Naive thymus-derived CD4-positive, alpha-beta T cell (primary cell): ENCODE measurements around the gene DUSP22. TPM values are rescaled to one million over a fixed set of nuclear protein-coding genes. Genes with fewer than 3 reads are reported as not detected.
A peak's percentile ranks its signal among the peaks of the same experiment; 100 is the strongest.

Experiments
- ATAC-seq: fragments of 150-1000 bp; cut with Tn5 transposase; 2 replicates; pipeline ENCODE4 v1.10.0; 2021; ENCODE audit warnings: mild to moderate bottlenecking, moderate library complexity
- CTCF ChIA-PET: fragments of 350-600 bp; sonication (Branson Sonifier 250); formaldehyde crosslinking; loops from one replicate; lab custom pipeline; 2021; ENCODE audit warnings: antibody characterized with exemption; lab: Charles Lee
- POLR2A ChIA-PET: fragments of 350-600 bp; sonication (Branson Sonifier 250); formaldehyde crosslinking; loops from one replicate; lab custom pipeline; 2021; ENCODE audit warnings: antibody characterized with exemption, inconsistent platforms; lab: Charles Lee
- DNase-seq, 9 donors: peaks; one replicate each; pipeline versions ENCODE4 v3.0.0 to v3.0.0-alpha.2; 2020 to 2022; ENCODE audit warnings: mixed read lengths in 1 of 9
- H3K27ac ChIP-seq: one replicate; pipeline ENCODE4 v1.7.0; 2013; ENCODE audit warnings: mild to moderate bottlenecking, low read depth, low read length, moderate library complexity
- H3K27me3 ChIP-seq, 2 donors: one replicate each; pipeline ENCODE4 v1.7.0; 2013; ENCODE audit warnings: low read length in 2 of 2, mild to moderate bottlenecking in 2 of 2, moderate library complexity in 2 of 2; ENCODE audit not compliant: control insufficient read depth in 2 of 2, insufficient read depth in 2 of 2
- H3K36me3 ChIP-seq, 3 experiments: 1 replicate in 2 of 3; 2 replicates in 1 of 3; pipeline ENCODE4 v1.7.0; 2013; ENCODE audit warnings: low read length in 3 of 3, mild to moderate bottlenecking in 3 of 3, moderate library complexity in 1 of 3; ENCODE audit not compliant: insufficient read depth in 3 of 3, control insufficient read depth in 2 of 3
- H3K4me1 ChIP-seq, 2 donors: one replicate each; pipeline ENCODE4 v1.7.0; 2013; ENCODE audit warnings: low read length in 2 of 2, mild to moderate bottlenecking in 2 of 2, moderate library complexity in 1 of 2; ENCODE audit not compliant: control insufficient read depth in 2 of 2, insufficient read depth in 2 of 2
- H3K4me3 ChIP-seq: 2 replicates; pipeline ENCODE4 v1.7.0; 2013; ENCODE audit warnings: mild to moderate bottlenecking, low read length
- H3K9me3 ChIP-seq, 3 experiments: 1 replicate in 2 of 3; 2 replicates in 1 of 3; pipeline ENCODE4 v1.7.0; 2013; ENCODE audit warnings: low read length in 3 of 3; ENCODE audit not compliant: control insufficient read depth in 2 of 3
- H3K27ac Mint-ChIP-seq, 9 donors: one replicate each; pipeline ENCODE4 v1.8.0; 2020 to 2022; ENCODE audit warnings: mixed read lengths in 9 of 9, mild to moderate bottlenecking in 8 of 9, moderate library complexity in 5 of 9, inconsistent platforms in 2 of 9
- H3K27me3 Mint-ChIP-seq, 5 donors: one replicate each; pipeline ENCODE4 v1.8.0; 2021 to 2022; ENCODE audit warnings: mixed read lengths in 5 of 5, mild to moderate bottlenecking in 1 of 5
- H3K36me3 Mint-ChIP-seq, 5 donors: one replicate each; pipeline ENCODE4 v1.8.0; 2020 to 2022; ENCODE audit warnings: mixed read lengths in 5 of 5, mild to moderate bottlenecking in 3 of 5, inconsistent platforms in 1 of 5
- H3K4me1 Mint-ChIP-seq, 7 donors: one replicate each; pipeline ENCODE4 v1.8.0; 2020 to 2022; ENCODE audit warnings: mixed read lengths in 7 of 7, mild to moderate bottlenecking in 3 of 7, inconsistent platforms in 1 of 7
- H3K4me3 Mint-ChIP-seq, 10 donors: one replicate each; pipeline ENCODE4 v1.8.0; 2020 to 2022; ENCODE audit warnings: mild to moderate bottlenecking in 10 of 10, mixed read lengths in 10 of 10, moderate library complexity in 6 of 10, inconsistent platforms in 2 of 10
- H3K9me3 Mint-ChIP-seq, 11 donors: one replicate each; pipeline ENCODE4 v1.8.0; 2020 to 2022; ENCODE audit warnings: mixed read lengths in 11 of 11, mild to moderate bottlenecking in 4 of 11, inconsistent platforms in 1 of 11, moderate library complexity in 1 of 11
- intact Hi-C, 2 donors: fragments of 100-400 bp; cut with micrococcal nuclease; formaldehyde crosslinking; loops; one replicate each; pipeline ENCODE4 v1.15.1; 2023
- polyA plus RNA-seq, 2 donors: library from polyadenylated mRNA; unstranded; fragments of 300-500 nt; fragmentation: Illumina TruSeq; gene quantifications; one replicate each; pipeline ENCODE4 v1.2.3, GENCODE V29; 2021
- total RNA-seq, 6 experiments: library from RNA in 5 of 6; stranded (reverse) in 5 of 6; gene quantifications; 1 replicate in 5 of 6; 2 replicates in 1 of 6; pipeline ENCODE4 v1.2.3 and lab custom pipeline; 2021 to 2026

The DUSP22 gene
- total and polyA plus RNA-seq, 7 experiments from 2014 or later, result 24.8 to 57.2 (median 36.6) TPM

DNA sequence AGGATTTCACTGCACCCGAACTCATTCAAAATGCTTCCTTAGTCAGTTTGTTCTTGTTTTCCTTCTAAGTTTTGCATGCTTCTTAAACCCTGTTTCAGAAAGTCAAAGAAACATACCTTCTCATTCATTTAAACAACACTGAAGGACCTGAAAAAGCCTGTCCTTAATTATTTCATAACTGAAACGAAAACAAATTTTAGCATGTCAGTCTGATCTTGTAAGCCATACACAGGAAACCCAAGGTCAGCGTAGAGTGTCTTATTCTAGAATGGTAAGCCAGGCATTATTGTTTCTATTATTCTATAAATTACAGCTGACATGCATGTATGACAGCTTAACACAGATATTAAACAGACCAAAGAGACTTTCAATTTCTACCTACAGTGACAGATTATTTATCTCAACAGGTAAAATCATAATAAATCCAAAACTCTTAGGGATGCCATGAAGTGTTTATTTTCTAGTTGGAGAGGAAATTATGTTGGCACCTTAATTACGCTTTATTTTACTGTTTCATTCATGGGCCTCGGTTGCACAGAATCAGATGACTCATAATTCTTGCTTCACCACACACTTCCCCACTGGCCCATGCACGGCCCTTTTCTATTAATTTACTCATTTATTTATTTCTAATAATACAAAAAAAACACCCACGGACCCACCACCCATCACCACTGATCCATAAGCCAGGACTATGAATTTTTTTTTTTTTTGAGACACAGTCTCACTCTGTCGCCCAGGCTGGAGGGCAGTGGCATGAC, 39.3 kb upstream of the DUSP22 start:
- peaks cover 19 to 47% (median 43%) of the 10 kb centered on the region in 7 donors for H3K4me1 Mint-ChIP-seq

DNA sequence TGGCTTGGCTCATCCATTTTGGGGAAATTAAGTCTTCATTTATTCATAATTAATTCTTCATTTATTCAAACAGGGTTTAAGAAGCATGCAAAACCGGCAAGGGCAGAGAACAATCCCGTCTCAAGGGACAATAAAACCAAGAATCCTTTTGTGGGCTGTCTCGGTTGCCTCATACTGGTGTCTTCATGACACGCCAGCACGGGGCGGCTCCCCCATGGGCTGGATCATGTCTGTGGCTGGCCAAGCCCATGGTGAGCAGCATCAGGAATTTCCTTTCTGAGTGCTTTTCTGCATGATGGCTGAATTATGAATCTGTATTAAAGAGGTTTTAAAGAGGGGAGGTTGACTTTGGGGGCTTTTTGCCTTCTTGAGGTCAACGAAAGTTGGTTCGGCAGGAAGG, 38.3 kb upstream of the DUSP22 start:
- no peak overlapping the region for H3K4me3 Mint-ChIP-seq
- DNase-seq, result no peak
- Histone ChIP-seq H3K36me3 (no peaks in the 10 kb centered on the region), H3K4me1 (peaks cover 11 to 13% of the 10 kb centered on the region in 2 donors), H3K27ac (no peak overlapping the region), H3K4me3 (no peak overlapping the region), H3K9me3 (no peaks in the 10 kb centered on the region), H3K27me3 (no peaks in the 10 kb centered on the region)
- H3K4me1 Mint-ChIP-seq, result peaks cover 19 to 54% (median 46%) of the 10 kb centered on the region in 7 donors
- no peak for ATAC-seq
- H3K27ac Mint-ChIP-seq, result no peak overlapping the region
- ChIA-PET CTCF (no interaction called here), POLR2A (no interaction called here)
- peaks cover 0 to 9% (median 0%) of the 10 kb centered on the region in 11 donors for H3K9me3 Mint-ChIP-seq
- intact Hi-C loops, result loop anchor here in 1 of 2 donors (5.0 kb wide), 1 partner anchor 38 kb away; the partner anchor contains the start of gene DUSP22
- no peaks in the 10 kb centered on the region for H3K27me3 Mint-ChIP-seq
- no peaks in the 10 kb centered on the region for H3K36me3 Mint-ChIP-seq

More for the DNA sequence above, 39.3 kb upstream of the DUSP22 start:
- Mint-ChIP-seq H3K4me3 (peak overlapping the region in 1 of 10 donors; percentile 19), H3K27me3 (no peaks in the 10 kb centered on the region), H3K36me3 (peaks cover 0 to 2% (median 0%) of the 10 kb centered on the region in 5 donors), H3K27ac (peak overlapping the region in 1 of 9 donors; percentile 43), H3K9me3 (peaks cover 0 to 5% (median 0%) of the 10 kb centered on the region in 11 donors)
- no peaks in the 10 kb centered on the region for H3K27me3 ChIP-seq
- H3K9me3 ChIP-seq, result no peaks in the 10 kb centered on the region
- no peak overlapping the region for H3K27ac ChIP-seq
- H3K4me1 ChIP-seq, result peaks cover 11 to 13% of the 10 kb centered on the region in 2 donors
- DNase-seq (no peak), ATAC-seq (peak; percentile 42)
- ChIA-PET POLR2A (no interaction called here), CTCF (no interaction called here)
- intact Hi-C loops, result loop anchor here in 1 of 2 donors (2.0 to 5.0 kb wide), 3 partner anchors 16 to 39 kb away; partner anchors contain the start of gene DUSP22
- no peaks in the 10 kb centered on the region for H3K36me3 ChIP-seq
- H3K4me3 ChIP-seq, result no peak overlapping the region

DNA sequence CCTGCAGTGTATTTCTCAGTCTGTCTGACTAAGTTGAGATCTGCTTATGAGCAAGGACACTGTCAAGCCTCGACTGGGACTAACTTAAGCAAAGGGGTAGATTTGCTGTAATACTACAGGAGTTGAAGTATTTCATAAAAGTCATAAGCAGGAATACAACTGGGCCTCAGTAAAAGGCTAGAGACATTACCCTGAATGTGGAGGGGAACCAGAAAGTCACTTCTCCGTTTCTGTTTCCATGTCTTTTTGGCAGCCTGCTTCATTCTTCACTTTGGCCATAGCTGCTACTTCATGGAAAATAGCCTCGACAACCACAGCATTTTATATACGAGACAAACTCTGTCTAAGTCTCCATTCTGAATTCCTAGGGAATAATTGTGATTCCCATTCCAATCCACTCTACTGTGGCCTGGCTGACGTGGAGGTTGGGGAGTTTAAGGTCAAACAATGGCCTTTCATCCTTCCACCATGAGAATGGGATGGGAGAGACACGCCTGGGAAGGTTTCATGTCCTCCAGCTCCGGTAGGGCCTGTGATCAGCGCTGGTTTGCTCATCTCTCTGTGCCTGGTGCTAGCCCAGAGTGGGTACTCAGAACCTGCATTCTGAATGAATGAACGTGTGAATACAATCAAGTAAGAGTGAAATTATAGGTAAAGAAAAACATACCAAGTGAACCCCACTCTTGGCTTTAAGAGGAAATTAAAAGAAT, 37.1 kb upstream of the DUSP22 start:
- POLR2A ChIA-PET, result interaction anchor here (1.0 kb wide), 1 partner anchor 23 kb away, joined by 3 read pairs; no protein-coding TSS in a partner anchor
- CTCF ChIA-PET, result interaction anchor here (0.6 kb wide), 1 partner anchor 57 kb away, joined by 7 read pairs; no protein-coding TSS in a partner anchor
- no peak for ATAC-seq
- H3K9me3 ChIP-seq, result no peaks in the 10 kb centered on the region
- intact Hi-C loops, result no loop called here
- no peaks in the 10 kb centered on the region for H3K36me3 ChIP-seq
- H3K4me3 ChIP-seq, result no peak overlapping the region
- H3K36me3 Mint-ChIP-seq, result no peaks in the 10 kb centered on the region
- no peaks in the 10 kb centered on the region for H3K27me3 ChIP-seq
- no peak for DNase-seq
- no peaks in the 10 kb centered on the region for H3K27me3 Mint-ChIP-seq
- H3K4me3 Mint-ChIP-seq, result no peak overlapping the region
- H3K27ac Mint-ChIP-seq, result no peak overlapping the region
- peaks cover 19 to 66% (median 55%) of the 10 kb centered on the region in 7 donors for H3K4me1 Mint-ChIP-seq
- peaks cover 13% of the 10 kb centered on the region in 2 donors for H3K4me1 ChIP-seq
- H3K9me3 Mint-ChIP-seq, result peaks cover 0 to 9% (median 0%) of the 10 kb centered on the region in 11 donors
- H3K27ac ChIP-seq, result no peak overlapping the region

DNA sequence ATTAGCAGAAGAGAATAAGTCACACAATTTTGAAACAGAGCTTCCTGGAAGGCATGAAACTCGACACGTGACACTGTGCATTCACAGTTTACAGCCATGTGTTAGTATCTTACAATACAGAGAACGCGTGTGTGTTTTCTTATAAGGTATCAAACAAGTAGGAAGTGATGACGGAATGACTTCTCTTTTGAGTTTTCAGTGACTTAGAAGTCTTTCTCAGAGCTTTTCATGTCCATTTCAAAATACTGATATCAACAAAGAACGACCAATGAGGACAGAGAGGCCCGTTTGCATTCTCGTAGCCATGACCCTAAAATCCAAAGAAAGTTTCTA, 36.6 kb upstream of the DUSP22 start:
- intact Hi-C loops, result loop anchor here in 1 of 2 donors (2.0 kb wide), 1 partner anchor 15 kb away; no protein-coding TSS in a partner anchor
- ChIA-PET CTCF (no interaction called here), POLR2A (interaction anchor here (1.0 kb wide), 1 partner anchor 23 kb away, joined by 3 read pairs; no protein-coding TSS in a partner anchor)
- Mint-ChIP-seq H3K36me3 (no peaks in the 10 kb centered on the region), H3K9me3 (peaks cover 0 to 9% (median 0%) of the 10 kb centered on the region in 11 donors), H3K4me3 (no peak overlapping the region), H3K27me3 (no peaks in the 10 kb centered on the region), H3K27ac (no peak overlapping the region), H3K4me1 (peaks cover 16 to 67% (median 57%) of the 10 kb centered on the region in 7 donors)
- no peaks in the 10 kb centered on the region for H3K36me3 ChIP-seq
- DNase-seq (peak in 1 of 9 donors; percentile 18), ATAC-seq (peak; percentile 63)
- peaks cover 10 to 18% of the 10 kb centered on the region in 2 donors for H3K4me1 ChIP-seq
- no peak overlapping the region for H3K4me3 ChIP-seq
- H3K27me3 ChIP-seq, result no peaks in the 10 kb centered on the region
- H3K27ac ChIP-seq, result no peak overlapping the region
- H3K9me3 ChIP-seq, result no peaks in the 10 kb centered on the region

DNA sequence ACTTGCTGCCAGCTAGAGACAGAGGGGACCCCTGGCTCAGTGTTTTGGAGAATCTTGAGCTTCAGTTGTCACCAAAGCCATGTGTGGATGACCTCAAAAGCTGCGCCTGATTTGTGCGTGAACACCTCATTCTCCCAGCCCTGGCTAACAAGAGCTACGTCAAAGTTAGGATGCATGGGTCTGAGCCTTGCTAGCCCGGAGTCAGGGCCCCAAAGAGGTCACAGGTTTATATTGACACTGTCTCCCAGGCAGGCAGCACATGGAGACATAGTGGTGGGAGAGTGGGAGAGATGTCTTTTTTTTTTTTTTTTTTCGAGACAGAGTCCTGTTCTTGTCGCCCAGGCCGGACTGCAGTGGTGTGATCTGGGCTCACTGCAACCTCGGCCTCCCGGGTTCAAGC, 36.1 kb upstream of the DUSP22 start:
- H3K4me1 ChIP-seq, result peaks cover 6 to 21% of the 10 kb centered on the region in 2 donors
- H3K9me3 Mint-ChIP-seq, result peaks cover 0 to 9% (median 0%) of the 10 kb centered on the region in 11 donors
- no peak overlapping the region for H3K4me3 ChIP-seq
- ATAC-seq, result no peak
- no peaks in the 10 kb centered on the region for H3K9me3 ChIP-seq
- peaks cover 11 to 67% (median 57%) of the 10 kb centered on the region in 7 donors for H3K4me1 Mint-ChIP-seq
- no peaks in the 10 kb centered on the region for H3K36me3 ChIP-seq
- H3K27me3 ChIP-seq, result no peaks in the 10 kb centered on the region
- DNase-seq, result no peak
- no peak overlapping the region for H3K27ac Mint-ChIP-seq
- no peaks in the 10 kb centered on the region for H3K27me3 Mint-ChIP-seq
- intact Hi-C loops, result loop anchor here in 1 of 2 donors (2.0 kb wide), 1 partner anchor 15 kb away; no protein-coding TSS in a partner anchor
- H3K27ac ChIP-seq, result no peak overlapping the region
- no peaks in the 10 kb centered on the region for H3K36me3 Mint-ChIP-seq
- H3K4me3 Mint-ChIP-seq, result no peak overlapping the region
- CTCF ChIA-PET, result no interaction called here
- POLR2A ChIA-PET, result interaction anchor here (1.0 kb wide), 1 partner anchor 24 kb away, joined by 3 read pairs; no protein-coding TSS in a partner anchor

DNA sequence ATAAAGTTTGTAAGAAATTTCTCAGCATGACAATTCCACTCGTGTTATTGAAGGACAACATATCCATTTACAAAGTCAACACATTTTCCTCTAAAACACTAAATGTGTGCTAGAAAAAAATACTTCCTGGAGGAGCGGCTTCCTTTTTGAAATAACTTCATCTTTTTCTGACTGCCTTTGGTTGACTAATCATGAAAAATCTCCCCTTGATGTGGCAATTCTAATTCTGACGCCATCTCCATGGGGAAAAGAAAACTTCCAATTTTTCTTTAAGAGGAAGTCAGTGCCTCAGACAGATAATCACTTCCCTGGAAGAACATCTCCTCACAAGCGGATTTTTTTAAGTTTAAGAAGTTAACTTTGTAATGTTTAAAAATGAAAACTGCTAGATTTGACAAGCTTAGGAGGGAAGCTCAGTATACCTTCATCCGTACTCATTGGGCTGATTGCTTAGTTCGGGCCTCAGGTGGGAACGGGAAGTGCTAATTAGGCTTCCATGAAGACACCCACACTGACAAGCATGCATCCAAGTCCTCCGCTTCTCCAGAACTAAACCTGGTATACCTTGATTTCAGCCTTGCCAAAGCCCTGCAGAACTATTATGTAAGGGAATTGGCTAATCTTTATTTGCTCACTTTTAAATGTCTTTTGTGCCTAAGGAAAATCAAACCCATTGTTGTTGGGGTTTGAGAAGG, 35.1 kb upstream of the DUSP22 start:
- H3K27ac ChIP-seq, result no peak overlapping the region
- no peak for DNase-seq
- peak overlapping the region in 2 of 9 donors; percentile 33 to 54 for H3K27ac Mint-ChIP-seq
- ChIA-PET POLR2A (interaction anchor here (1.9 kb wide), 1 partner anchor 31 kb away, joined by 4 read pairs; no protein-coding TSS in a partner anchor), CTCF (interaction anchor here (0.6 kb wide), 1 partner anchor 35 kb away, joined by 3 read pairs; no protein-coding TSS in a partner anchor)
- H3K9me3 Mint-ChIP-seq, result peaks cover 0 to 9% (median 0%) of the 10 kb centered on the region in 11 donors
- no peak for ATAC-seq
- no peak overlapping the region for H3K4me3 Mint-ChIP-seq
- no peaks in the 10 kb centered on the region for H3K36me3 ChIP-seq
- H3K27me3 Mint-ChIP-seq, result no peaks in the 10 kb centered on the region
- peaks cover 6 to 21% of the 10 kb centered on the region in 2 donors for H3K4me1 ChIP-seq
- H3K4me1 Mint-ChIP-seq, result peaks cover 6 to 60% (median 50%) of the 10 kb centered on the region in 7 donors
- H3K36me3 Mint-ChIP-seq, result no peaks in the 10 kb centered on the region
- intact Hi-C loops, result loop anchor here in 1 of 2 donors (2.0 kb wide), 1 partner anchor 14 kb away; no protein-coding TSS in a partner anchor
- H3K4me3 ChIP-seq, result no peak overlapping the region
- no peaks in the 10 kb centered on the region for H3K27me3 ChIP-seq
- H3K9me3 ChIP-seq, result no peaks in the 10 kb centered on the region
